Fibroblast of skin of right biceps (primary cell): ENCODE measurements around the gene TMEM179.

Experiments
- DNase-seq: peaks from one replicate; pipeline ENCODE4 v3.0.0-alpha.2; 2013

Gene TMEM179

DNA sequence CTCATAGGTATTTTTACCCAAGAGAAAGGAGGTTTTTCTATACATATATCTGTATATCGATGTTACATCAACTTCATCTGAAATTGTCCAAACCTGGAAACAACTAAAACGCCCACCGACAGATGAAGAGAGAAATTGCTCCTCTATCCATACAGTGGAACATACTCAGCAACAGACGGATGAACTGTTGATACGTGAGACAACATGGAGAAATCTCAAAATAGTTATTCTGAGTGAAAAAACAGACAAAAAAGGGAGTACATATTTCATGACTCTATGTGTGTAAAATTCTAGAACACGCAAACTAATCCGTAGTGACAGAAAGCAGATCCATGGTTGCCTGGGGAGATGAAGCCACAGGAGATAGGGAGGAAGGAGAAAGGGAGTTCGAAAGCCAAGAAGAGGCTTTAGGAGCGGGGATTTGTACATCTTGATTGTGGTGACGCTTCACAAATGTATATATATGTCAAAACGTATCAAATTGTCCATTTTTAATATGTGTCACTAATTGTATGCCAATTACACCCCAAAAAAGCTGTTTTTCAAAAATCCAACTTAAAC, 62.6 kb downstream of the TMEM179 start:
- no peak for DNase-seq
